Measurements from ENCODE around the gene TNFAIP8. TPM values are rescaled to one million over a fixed set of nuclear protein-coding genes. Genes with fewer than 3 reads are reported as not detected.

The TNFAIP8 gene
- total and polyA plus RNA-seq, 2 of the 13 experiments (the other 11 are each of a cell fraction or from before 2014, with no cell fraction given) = 6.4 to 11.2 TPM

DNA sequence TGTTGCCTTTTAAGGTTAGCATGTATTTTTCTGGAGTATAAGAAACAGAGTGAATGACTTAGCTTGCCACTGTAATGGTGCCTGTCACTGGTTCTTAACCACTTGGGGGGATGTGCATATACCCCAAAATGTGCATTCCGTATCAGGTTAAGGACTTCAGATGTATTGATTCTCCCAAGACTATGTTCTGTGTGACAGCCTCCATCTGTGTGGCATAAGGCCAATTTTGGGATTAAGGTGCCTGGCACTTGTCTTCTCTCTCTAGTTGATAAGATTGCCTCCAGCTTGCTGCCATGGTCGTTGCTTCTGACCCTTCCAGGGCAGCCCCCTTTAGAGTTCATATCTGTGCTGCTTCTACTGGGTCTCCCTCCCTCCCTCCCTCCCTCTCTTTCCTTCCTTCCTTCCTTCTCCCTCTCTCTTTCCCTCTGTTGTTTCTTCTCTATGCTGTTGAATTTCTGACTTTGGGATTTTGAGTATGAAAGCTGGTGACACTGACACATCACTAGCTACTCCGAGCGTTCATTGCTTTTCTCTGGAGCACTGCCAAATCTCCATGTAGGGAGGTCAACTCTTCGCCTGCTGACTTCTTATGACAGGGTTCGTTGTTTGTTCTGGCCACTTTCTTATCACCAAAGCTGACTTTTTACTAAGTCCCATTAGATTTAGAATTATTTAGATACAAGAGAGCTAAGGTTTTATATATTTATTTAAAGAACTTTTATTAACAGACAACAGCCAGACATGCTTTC lies 31.0 kb downstream of the TNFAIP8 start:
- no peaks in the 10 kb centered on the region for H3K27me3 ChIP-seq (ENCODE audit: control insufficient read depth in 1 of 2, insufficient read depth in 2 of 2, low read length in 2 of 2)
- H3K9ac ChIP-seq (ENCODE audit: insufficient read depth, low read depth, low read length) = no peak overlapping the region
- no peak overlapping the region for H3K4me3 ChIP-seq (replicated peaks in 1 of 3; ENCODE audit: insufficient read depth in 1 of 3, low read depth in 2 of 3, low read length in 3 of 3)
- H3K9me3 ChIP-seq (ENCODE audit: low read length) = no peaks in the 10 kb centered on the region
- CTCF ChIA-PET (ENCODE audit: low intra/inter-chr PET ratio, low total read pairs) = no interaction called here
- H3K4me1 ChIP-seq (ENCODE audit: insufficient read depth, low read length) = peaks cover 30% of the 10 kb centered on the region
- H4K20me1 ChIP-seq (ENCODE audit: insufficient read depth, low read length) = no peaks in the 10 kb centered on the region
- H2AFZ ChIP-seq (ENCODE audit: low read length) = no peak overlapping the region
- H3K36me3 ChIP-seq (replicated peaks in 1 of 2; ENCODE audit: control insufficient read depth in 1 of 2, insufficient read depth in 2 of 2, low read length in 2 of 2) = no peaks in the 10 kb centered on the region
- no TSS peak for BruUV-seq (replicated peaks)
- no peaks in the 10 kb centered on the region for H3K79me2 ChIP-seq (ENCODE audit: insufficient read depth, low read length)
- no peak overlapping the region for H3K4me2 ChIP-seq (ENCODE audit: low read depth, low read length)
- POLR2A ChIA-PET = no interaction called here
- intact Hi-C loops (cut with micrococcal nuclease; ENCODE audit: unreplicated experiment) = no loop called here
- 57% methylated on average over 6 of the region's 6 CpGs for WGBS (ENCODE audit: low lambda C conversion rate)
- H3K27ac ChIP-seq (ENCODE audit: extremely low read length, insufficient read depth, low read length) = no peak overlapping the region
- DNase-seq (ENCODE audit: low spot score) (peak; percentile 35), FAIRE-seq (no peak), ATAC-seq (no peak)
- in situ Hi-C loops (cut with HindIII; ENCODE audit: extremely low pct_ligation_motif_present, low pct_unique_long_range_greater_than_20kb) = no loop called here
- TF ChIP-seq ETV5 (CRISPR knock-in tag; IDR thresholded peaks at IDR 0.05; ENCODE audit: borderline replicate concordance) = no peak
- TF ChIP-seq, protein P1, sequence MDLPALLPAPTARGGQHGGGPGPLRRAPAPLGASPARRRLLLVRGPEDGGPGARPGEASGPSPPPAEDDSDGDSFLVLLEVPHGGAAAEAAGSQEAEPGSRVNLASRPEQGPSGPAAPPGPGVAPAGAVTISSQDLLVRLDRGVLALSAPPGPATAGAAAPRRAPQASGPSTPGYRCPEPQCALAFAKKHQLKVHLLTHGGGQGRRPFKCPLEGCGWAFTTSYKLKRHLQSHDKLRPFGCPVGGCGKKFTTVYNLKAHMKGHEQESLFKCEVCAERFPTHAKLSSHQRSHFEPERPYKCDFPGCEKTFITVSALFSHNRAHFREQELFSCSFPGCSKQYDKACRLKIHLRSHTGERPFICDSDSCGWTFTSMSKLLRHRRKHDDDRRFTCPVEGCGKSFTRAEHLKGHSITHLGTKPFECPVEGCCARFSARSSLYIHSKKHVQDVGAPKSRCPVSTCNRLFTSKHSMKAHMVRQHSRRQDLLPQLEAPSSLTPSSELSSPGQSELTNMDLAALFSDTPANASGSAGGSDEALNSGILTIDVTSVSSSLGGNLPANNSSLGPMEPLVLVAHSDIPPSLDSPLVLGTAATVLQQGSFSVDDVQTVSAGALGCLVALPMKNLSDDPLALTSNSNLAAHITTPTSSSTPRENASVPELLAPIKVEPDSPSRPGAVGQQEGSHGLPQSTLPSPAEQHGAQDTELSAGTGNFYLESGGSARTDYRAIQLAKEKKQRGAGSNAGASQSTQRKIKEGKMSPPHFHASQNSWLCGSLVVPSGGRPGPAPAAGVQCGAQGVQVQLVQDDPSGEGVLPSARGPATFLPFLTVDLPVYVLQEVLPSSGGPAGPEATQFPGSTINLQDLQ (CRISPR knock-in tag; IDR thresholded peaks at IDR 0.05) = no peak
- TF ChIP-seq, protein P2, sequence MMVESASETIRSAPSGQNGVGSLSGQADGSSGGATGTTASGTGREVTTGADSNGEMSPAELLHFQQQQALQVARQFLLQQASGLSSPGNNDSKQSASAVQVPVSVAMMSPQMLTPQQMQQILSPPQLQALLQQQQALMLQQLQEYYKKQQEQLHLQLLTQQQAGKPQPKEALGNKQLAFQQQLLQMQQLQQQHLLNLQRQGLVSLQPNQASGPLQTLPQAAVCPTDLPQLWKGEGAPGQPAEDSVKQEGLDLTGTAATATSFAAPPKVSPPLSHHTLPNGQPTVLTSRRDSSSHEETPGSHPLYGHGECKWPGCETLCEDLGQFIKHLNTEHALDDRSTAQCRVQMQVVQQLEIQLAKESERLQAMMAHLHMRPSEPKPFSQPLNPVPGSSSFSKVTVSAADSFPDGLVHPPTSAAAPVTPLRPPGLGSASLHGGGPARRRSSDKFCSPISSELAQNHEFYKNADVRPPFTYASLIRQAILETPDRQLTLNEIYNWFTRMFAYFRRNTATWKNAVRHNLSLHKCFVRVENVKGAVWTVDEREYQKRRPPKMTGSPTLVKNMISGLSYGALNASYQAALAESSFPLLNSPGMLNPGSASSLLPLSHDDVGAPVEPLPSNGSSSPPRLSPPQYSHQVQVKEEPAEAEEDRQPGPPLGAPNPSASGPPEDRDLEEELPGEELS (CRISPR knock-in tag; IDR thresholded peaks at IDR 0.05) = no peak
- no peak for TF ChIP-seq ZNF816 (CRISPR knock-in tag; IDR thresholded peaks at IDR 0.05; ENCODE audit: borderline replicate concordance)
- no peak for TF ChIP-seq PRMT3 (CRISPR knock-in tag; IDR thresholded peaks at IDR 0.05; ENCODE audit: borderline replicate concordance, low read depth)
- no peak for TF ChIP-seq PPARG (CRISPR knock-in tag; conservative IDR thresholded peaks at IDR 0.05)
- TF ChIP-seq ZNF317 (CRISPR knock-in tag; IDR thresholded peaks at IDR 0.05) = no peak
- TF ChIP-seq, protein P3, sequence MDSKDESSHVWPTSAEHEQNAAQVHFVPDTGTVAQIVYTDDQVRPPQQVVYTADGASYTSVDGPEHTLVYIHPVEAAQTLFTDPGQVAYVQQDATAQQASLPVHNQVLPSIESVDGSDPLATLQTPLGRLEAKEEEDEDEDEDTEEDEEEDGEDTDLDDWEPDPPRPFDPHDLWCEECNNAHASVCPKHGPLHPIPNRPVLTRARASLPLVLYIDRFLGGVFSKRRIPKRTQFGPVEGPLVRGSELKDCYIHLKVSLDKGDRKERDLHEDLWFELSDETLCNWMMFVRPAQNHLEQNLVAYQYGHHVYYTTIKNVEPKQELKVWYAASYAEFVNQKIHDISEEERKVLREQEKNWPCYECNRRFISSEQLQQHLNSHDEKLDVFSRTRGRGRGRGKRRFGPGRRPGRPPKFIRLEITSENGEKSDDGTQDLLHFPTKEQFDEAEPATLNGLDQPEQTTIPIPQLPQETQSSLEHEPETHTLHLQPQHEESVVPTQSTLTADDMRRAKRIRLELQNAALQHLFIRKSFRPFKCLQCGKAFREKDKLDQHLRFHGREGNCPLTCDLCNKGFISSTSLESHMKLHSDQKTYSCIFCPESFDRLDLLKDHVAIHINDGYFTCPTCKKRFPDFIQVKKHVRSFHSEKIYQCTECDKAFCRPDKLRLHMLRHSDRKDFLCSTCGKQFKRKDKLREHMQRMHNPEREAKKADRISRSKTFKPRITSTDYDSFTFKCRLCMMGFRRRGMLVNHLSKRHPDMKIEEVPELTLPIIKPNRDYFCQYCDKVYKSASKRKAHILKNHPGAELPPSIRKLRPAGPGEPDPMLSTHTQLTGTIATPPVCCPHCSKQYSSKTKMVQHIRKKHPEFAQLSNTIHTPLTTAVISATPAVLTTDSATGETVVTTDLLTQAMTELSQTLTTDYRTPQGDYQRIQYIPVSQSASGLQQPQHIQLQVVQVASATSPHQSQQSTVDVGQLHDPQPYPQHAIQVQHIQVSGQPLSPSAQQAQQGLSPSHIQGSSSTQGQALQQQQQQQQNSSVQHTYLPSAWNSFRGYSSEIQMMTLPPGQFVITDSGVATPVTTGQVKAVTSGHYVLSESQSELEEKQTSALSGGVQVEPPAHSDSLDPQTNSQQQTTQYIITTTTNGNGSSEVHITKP (CRISPR knock-in tag; IDR thresholded peaks at IDR 0.05; ENCODE audit: low read depth) = no peak
- TF ChIP-seq, protein P4, sequence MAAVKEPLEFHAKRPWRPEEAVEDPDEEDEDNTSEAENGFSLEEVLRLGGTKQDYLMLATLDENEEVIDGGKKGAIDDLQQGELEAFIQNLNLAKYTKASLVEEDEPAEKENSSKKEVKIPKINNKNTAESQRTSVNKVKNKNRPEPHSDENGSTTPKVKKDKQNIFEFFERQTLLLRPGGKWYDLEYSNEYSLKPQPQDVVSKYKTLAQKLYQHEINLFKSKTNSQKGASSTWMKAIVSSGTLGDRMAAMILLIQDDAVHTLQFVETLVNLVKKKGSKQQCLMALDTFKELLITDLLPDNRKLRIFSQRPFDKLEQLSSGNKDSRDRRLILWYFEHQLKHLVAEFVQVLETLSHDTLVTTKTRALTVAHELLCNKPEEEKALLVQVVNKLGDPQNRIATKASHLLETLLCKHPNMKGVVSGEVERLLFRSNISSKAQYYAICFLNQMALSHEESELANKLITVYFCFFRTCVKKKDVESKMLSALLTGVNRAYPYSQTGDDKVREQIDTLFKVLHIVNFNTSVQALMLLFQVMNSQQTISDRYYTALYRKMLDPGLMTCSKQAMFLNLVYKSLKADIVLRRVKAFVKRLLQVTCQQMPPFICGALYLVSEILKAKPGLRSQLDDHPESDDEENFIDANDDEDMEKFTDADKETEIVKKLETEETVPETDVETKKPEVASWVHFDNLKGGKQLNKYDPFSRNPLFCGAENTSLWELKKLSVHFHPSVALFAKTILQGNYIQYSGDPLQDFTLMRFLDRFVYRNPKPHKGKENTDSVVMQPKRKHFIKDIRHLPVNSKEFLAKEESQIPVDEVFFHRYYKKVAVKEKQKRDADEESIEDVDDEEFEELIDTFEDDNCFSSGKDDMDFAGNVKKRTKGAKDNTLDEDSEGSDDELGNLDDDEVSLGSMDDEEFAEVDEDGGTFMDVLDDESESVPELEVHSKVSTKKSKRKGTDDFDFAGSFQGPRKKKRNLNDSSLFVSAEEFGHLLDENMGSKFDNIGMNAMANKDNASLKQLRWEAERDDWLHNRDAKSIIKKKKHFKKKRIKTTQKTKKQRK (IDR thresholded peaks at IDR 0.05; ENCODE audit: low read length) = no peak
- no peak for TF ChIP-seq SUZ12 (IDR thresholded peaks at IDR 0.05; ENCODE audit: low read depth, low read length)
- no peak for TF ChIP-seq HOXA7 (CRISPR knock-in tag; IDR thresholded peaks at IDR 0.05)
- TF ChIP-seq NR2F2 (IDR thresholded peaks at IDR 0.05; ENCODE audit: borderline replicate concordance, low read depth) = no peak

Data from HepG2 (cell line).